ENCODE measurements around the gene UBALD1. TPM values are rescaled to one million over a fixed set of nuclear protein-coding genes. Genes with fewer than 3 reads are reported as not detected.

Gene UBALD1
- total RNA-seq, 1 donor from 2014 or later = 22.9 TPM

- H3K9me3 Mint-ChIP-seq (ENCODE audit: low read depth) = peaks cover 4% of the 10 kb centered on the region
- no peak overlapping the region for H3K4me3 Mint-ChIP-seq (ENCODE audit: unreplicated experiment)
- TF ChIP-seq, protein P1, sequence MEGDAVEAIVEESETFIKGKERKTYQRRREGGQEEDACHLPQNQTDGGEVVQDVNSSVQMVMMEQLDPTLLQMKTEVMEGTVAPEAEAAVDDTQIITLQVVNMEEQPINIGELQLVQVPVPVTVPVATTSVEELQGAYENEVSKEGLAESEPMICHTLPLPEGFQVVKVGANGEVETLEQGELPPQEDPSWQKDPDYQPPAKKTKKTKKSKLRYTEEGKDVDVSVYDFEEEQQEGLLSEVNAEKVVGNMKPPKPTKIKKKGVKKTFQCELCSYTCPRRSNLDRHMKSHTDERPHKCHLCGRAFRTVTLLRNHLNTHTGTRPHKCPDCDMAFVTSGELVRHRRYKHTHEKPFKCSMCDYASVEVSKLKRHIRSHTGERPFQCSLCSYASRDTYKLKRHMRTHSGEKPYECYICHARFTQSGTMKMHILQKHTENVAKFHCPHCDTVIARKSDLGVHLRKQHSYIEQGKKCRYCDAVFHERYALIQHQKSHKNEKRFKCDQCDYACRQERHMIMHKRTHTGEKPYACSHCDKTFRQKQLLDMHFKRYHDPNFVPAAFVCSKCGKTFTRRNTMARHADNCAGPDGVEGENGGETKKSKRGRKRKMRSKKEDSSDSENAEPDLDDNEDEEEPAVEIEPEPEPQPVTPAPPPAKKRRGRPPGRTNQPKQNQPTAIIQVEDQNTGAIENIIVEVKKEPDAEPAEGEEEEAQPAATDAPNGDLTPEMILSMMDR (IDR thresholded peaks at IDR 0.05) = no peak
- H3K27ac Mint-ChIP-seq (ENCODE audit: unreplicated experiment) = no peak overlapping the region
- DNase-seq (ENCODE audit: low spot score) = no peak
- peaks cover 10% of the 10 kb centered on the region for H3K36me3 Mint-ChIP-seq (ENCODE audit: low read depth)
- no peaks in the 10 kb centered on the region for H3K4me1 Mint-ChIP-seq (ENCODE audit: low read depth)
- H3K27me3 Mint-ChIP-seq (ENCODE audit: low read depth) = no peaks in the 10 kb centered on the region
Observed at GRCh38 chr16:4634768-4635167, 20.1 kb upstream of the UBALD1 start.

DNA sequence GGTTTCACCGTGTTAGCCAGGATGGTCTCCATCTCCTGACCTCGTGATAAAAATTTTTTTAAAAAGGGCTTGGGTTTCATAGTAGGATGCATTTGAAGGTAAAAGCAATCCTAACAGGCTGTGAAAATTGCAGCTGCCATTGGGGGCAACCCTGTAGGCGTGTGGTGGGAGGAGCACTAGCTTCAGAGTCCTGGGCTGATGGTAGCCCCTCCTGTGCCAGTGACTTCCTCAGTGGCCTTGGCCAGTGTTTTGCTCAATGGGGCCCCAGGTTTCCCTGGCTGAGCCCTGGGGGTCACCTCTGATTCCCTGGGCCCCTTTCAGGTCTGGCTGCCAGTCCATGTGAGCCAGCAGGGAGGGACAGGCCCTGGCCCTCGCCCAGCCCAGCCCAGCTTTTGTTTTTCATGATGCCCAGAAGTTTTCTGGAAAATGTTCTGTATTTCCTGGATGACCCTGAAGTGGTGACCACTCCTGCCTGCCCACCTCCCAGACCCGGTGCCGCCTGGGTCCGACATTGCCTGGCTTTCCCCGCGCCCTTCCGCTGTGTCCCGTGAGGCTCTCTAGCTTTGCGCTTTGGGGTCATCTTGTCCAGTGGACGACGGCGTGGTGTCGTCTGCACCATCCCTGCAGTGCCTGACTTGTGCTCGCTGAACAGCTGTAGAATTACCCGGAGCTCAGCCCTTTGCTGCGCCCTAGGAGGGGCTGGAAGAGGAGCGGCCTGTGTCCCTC is 19.4 kb upstream of the UBALD1 start:
- no peak for DNase-seq (ENCODE audit: low spot score)
- Mint-ChIP-seq H3K27me3 (ENCODE audit: low read depth) (no peaks in the 10 kb centered on the region), H3K4me1 (ENCODE audit: low read depth) (no peaks in the 10 kb centered on the region), H3K9me3 (ENCODE audit: low read depth) (peaks cover 4% of the 10 kb centered on the region), H3K4me3 (ENCODE audit: unreplicated experiment) (no peak overlapping the region), H3K27ac (ENCODE audit: unreplicated experiment) (no peak overlapping the region), H3K36me3 (ENCODE audit: low read depth) (peaks cover 10% of the 10 kb centered on the region)
- TF ChIP-seq, protein P1 (IDR thresholded peaks at IDR 0.05) = no peak

DNA sequence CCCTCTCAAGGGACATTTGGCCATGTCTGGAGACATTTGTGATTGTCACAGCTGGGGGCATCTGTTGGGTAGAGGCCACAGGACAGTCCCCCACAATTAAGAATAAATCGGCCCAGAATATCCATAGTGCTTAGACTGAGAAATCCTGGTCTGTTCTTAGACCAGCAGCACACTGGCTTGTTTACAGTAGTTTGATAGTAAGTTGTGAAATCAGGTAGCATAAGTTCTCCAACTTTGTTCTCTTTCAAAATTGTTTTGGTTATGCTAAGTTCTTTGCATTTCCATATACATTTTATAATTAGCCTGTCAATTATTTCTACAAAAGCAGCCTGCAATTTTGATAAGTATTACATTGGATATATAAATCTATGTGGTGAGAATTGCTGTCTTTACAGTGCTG is 16.8 kb upstream of the UBALD1 start:
- H3K4me1 Mint-ChIP-seq (ENCODE audit: low read depth) = peaks cover 9% of the 10 kb centered on the region
- H3K36me3 Mint-ChIP-seq (ENCODE audit: low read depth) = peaks cover 8% of the 10 kb centered on the region
- H3K4me3 Mint-ChIP-seq (ENCODE audit: unreplicated experiment) = no peak overlapping the region
- TF ChIP-seq, protein P1 (IDR thresholded peaks at IDR 0.05) = no peak
- H3K27ac Mint-ChIP-seq (ENCODE audit: unreplicated experiment) = no peak overlapping the region
- H3K9me3 Mint-ChIP-seq (ENCODE audit: low read depth) = peaks cover 4% of the 10 kb centered on the region
- DNase-seq (ENCODE audit: low spot score) = no peak
- no peaks in the 10 kb centered on the region for H3K27me3 Mint-ChIP-seq (ENCODE audit: low read depth)

DNA sequence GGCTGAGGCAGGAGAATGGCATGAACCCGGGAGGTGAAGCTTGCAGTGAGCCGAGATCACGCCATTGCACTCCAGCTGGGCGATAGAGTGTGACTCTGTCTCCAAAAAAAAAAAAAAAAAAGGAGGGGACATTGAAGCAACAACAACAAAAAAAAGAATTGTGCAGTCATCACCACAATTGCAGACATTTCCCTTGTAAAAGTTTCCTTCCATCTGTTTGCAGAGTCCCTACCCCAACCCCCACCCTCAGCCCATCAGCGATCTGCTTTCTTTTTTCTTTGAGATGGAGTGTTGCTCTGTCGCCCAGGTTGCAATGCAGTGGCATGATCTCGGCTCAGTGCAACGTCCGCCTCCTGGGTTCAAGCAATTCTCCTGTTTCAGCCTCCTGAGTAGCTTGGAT is 13.6 kb upstream of the UBALD1 start:
- H3K27ac Mint-ChIP-seq (ENCODE audit: unreplicated experiment) = no peak overlapping the region
- TF ChIP-seq, protein P1 (IDR thresholded peaks at IDR 0.05) = no peak
- H3K9me3 Mint-ChIP-seq (ENCODE audit: low read depth) = peaks cover 4% of the 10 kb centered on the region
- H3K27me3 Mint-ChIP-seq (ENCODE audit: low read depth) = no peaks in the 10 kb centered on the region
- DNase-seq (ENCODE audit: low spot score) = no peak
- no peak overlapping the region for H3K4me3 Mint-ChIP-seq (ENCODE audit: unreplicated experiment)
- H3K4me1 Mint-ChIP-seq (ENCODE audit: low read depth) = peaks cover 24% of the 10 kb centered on the region
- H3K36me3 Mint-ChIP-seq (ENCODE audit: low read depth) = peaks cover 6% of the 10 kb centered on the region

GRCh38 chr16:4626396-4626795 is 11.7 kb upstream of the UBALD1 start:
- no peak for DNase-seq (ENCODE audit: low spot score)
- Mint-ChIP-seq H3K4me1 (ENCODE audit: low read depth) (peaks cover 24% of the 10 kb centered on the region), H3K36me3 (ENCODE audit: low read depth) (peaks cover 4% of the 10 kb centered on the region), H3K4me3 (ENCODE audit: unreplicated experiment) (peak overlapping the region; percentile 100), H3K27ac (ENCODE audit: unreplicated experiment) (peak overlapping the region; percentile 98), H3K9me3 (ENCODE audit: low read depth) (peaks cover 4% of the 10 kb centered on the region), H3K27me3 (ENCODE audit: low read depth) (no peaks in the 10 kb centered on the region)
- TF ChIP-seq, protein P1 (IDR thresholded peaks at IDR 0.05) = no peak
